GM12891 (cell line): ENCODE results near the gene FRMPD3.

ENCODE experiments used
- POLR2A ChIP-seq: IDR thresholded peaks from 2 replicates; pipeline ENCODE4 v1.6.1; 2011; ENCODE audit warnings: low read depth, low read length, control low read depth
- POLR2AphosphoS5 ChIP-seq: IDR thresholded peaks from 2 replicates; pipeline ENCODE4 v1.6.1; 2011; ENCODE audit warnings: low read depth, low read length, control low read depth
- POU2F2 ChIP-seq: IDR thresholded peaks from 2 replicates; pipeline ENCODE4 v1.6.1; 2011; ENCODE audit warnings: low read depth, mild to moderate bottlenecking, control low read depth, low read length, moderate library complexity
- TAF1 ChIP-seq: IDR thresholded peaks from 2 replicates; pipeline ENCODE4 v1.6.1; 2011; ENCODE audit warnings: low read depth, low read length, control low read depth

- no peak for TF ChIP-seq POLR2A
- no peak for TF ChIP-seq POLR2AphosphoS5
- no peak for TF ChIP-seq POU2F2
- TF ChIP-seq TAF1, result no peak
These were observed 28.9 kb upstream of the FRMPD3 start for GRCh38 chrX:107420571-107420970.
